ENCODE measurements around the gene ATP5PO.
"Not testable (repeated sequence)": the region's sequence is repeated elsewhere in the genome, so short reads cannot be mapped to it uniquely, and the experiment has no call there.

ATP5PO gene

DNA sequence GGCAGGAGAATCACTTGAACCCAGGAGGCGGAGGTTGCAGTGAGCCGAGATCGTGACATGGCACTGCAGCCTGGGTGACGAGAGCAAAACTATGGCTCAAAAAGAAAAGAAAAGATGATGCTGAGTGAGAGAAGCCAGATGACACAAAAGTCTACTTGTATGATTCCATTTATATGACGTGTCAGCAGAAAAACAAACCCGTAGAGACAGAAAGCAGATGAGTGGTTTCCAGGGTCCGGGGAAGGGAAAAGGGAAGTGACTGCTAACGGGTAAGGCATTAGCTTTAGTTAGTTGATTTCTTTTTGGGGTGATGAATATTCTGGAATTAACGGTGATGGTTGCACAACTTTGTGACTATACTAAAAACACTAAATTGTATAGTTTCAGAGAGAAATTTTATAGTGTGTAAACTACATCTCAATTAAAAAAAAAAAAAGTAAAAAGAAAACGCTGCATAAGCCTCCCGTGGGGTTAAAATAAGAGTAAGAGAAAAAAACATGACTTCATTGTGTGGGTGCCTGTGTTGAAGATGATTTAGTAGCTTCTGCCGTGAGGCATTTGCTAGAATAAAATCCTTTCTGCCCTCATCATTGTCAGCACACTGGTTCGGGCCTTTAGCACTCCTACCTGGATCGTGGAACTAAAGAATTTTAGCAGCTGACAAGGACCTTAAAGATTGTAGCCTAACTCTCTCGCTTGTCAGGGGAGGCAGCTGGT, 24.7 kb upstream of the ATP5PO start:
- DNase-seq (ENCODE audit: low spot score): no peak

DNA sequence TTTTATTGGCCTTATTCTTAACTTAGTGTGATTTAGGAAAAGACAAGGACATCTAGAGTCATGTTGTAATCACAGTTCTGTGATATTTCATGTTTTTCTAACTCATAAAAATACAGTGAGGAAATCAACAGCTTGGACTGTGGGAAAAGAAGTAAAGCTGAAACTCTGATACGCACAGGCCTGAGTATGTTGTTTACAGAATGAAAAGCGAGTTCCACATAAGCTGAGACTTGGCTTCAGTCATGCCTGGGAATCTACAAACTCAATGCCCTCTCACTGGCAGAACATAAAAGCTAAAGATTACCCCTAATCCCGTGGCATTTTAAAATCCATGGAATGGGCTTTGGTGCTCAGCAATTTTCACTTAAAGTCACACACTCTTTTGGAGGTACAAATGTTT, 23.6 kb upstream of the ATP5PO start:
- no peak for DNase-seq (ENCODE audit: low spot score)

GRCh38 chr21:33938381-33938780, 22.8 kb upstream of the ATP5PO start:
- no peak for DNase-seq (ENCODE audit: low spot score)

GRCh38 chr21:33937931-33938339, 22.3 kb upstream of the ATP5PO start:
- DNase-seq (ENCODE audit: low spot score): peak; percentile 53

- DNase-seq (ENCODE audit: low spot score): no peak
Observed at GRCh38 chr21:33937146-33937545, 21.5 kb upstream of the ATP5PO start.

DNA sequence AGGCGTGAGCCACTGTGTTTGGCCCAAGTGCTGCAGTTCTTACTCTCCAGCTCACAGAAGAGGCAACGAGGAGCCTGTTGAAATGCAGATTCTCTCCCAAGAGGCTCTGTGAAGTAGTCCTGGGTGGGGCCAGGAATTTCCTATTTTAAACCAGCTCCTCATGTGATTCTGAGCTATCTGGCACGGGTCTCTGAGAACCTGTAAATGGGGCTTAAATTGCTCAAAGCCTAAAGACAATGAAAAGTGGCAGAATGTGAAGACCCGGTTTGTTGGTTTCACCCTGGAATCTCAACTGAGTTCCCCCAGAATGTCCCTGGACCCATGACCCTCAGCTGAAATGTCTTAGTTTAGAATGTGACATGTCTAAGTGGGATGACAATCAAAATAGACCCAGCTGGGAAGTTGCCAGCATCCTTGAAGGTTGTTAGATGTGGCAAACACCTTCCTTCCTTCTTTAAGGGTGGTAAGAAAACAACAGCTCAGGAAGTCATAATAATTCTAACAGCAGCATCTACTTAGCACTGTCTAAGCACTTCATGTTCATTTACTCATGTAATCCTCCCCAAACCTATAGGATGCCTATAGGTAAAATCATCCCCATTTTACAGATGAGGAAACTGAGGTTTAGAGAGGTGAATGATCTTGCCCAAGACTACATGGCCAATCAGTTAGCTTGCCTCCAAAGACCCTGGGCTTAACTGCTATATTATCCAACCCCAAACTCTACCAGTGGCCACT, 20.9 kb upstream of the ATP5PO start:
- peak; percentile 84 for DNase-seq (ENCODE audit: low spot score)

DNA sequence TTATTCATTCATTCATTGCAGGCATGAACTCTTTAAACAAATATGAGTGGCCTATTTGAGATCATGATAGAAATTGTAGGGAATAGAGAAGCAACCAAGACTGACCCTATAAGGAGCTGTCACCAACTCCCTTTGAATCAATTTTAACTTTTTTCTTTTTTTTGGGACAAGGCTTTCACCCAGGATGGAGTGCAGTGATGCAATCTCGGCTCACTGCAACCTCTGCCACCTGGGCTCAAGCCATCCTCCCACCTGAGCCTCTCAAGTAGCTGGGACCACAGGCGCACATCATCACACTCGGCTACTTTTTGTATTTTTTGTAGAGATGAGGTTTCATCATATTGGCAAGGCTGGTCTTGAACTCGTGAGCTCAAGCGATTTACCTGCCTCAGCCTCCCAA, 17.1 kb upstream of the ATP5PO start:
- DNase-seq (ENCODE audit: low spot score): no peak

GRCh38 chr21:33931799-33932390, 16.3 kb upstream of the ATP5PO start:
- no peak for DNase-seq (ENCODE audit: low spot score)

GRCh38 chr21:33931052-33931798, 15.6 kb upstream of the ATP5PO start:
- peak; percentile 81 for DNase-seq (ENCODE audit: low spot score)

DNA sequence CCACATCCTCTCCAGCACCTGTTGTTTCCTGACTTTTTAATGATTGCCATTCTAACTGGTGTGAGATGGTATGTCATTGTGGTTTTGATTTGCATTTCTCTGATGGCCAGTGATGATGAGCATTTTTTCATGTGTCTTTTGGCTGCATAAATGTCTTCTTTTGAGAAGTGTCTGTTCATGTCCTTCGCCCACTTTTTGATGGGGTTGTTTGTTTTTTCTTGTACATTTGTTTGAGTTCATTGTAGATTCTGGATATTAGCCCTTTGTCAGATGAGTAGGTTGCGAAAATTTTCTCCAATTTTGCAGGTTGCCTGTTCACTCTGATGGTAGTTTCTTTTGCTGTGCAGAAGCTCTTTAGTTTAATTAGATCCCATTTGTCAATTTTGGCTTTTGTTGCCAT, 10.6 kb upstream of the ATP5PO start:
- not testable (repeated sequence) for DNase-seq (ENCODE audit: low spot score)

GRCh38 chr21:33924766-33925100, 9.1 kb upstream of the ATP5PO start:
- DNase-seq (ENCODE audit: low spot score): no peak

GRCh38 chr21:33924079-33924765, 8.6 kb upstream of the ATP5PO start:
- peak; percentile 88 for DNase-seq (ENCODE audit: low spot score)

DNA sequence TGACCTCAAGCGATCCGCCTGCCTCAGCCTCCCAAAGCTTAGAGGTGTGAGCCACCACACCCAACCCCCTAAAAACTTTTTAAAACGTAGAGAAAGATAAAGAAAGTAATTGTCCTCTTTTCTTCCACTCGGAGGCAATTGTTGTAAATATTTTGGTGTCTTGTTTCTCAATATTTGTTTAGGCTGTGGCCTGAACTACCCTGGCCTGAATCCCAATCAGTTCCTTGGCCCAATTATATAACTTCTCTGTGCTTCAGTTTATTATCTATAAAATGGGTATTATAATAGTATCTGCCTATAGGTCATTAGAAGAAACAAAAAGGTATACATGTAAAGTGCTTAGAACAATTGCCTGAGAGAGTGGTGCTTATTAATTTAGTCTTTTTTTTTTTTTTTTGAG, 1.8 kb upstream of the ATP5PO start:
- DNase-seq (ENCODE audit: low spot score): no peak

GRCh38 chr21:33916200-33916567, 580 bp upstream of the ATP5PO start:
- no peak for DNase-seq (ENCODE audit: low spot score)

GRCh38 chr21:33914188-33914587, 1.4 kb downstream of the ATP5PO start:
- DNase-seq (ENCODE audit: low spot score): no peak

GRCh38 chr21:33909756-33910155, 5.8 kb downstream of the ATP5PO start:
- no peak for DNase-seq (ENCODE audit: low spot score)

DNA sequence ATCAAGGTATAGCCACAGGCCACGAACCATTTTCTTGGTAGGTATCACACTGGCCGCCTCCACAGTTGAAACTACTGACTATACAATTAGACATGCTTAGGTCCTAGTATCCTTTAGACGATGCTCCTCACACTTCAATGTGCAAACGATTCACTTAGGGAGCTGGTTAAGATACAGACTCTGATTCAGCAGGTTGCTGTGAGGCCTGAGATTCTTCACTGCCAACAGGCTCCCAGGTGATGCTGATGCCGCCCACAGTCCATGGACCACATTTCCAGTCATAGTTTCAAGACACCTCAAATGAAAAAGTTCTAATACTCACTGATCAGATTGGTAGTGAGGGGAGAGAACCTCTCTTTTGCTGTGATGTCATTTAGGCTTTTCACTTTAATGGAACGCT, 6.8 kb downstream of the ATP5PO start:
- no peak for DNase-seq (ENCODE audit: low spot score)

DNA sequence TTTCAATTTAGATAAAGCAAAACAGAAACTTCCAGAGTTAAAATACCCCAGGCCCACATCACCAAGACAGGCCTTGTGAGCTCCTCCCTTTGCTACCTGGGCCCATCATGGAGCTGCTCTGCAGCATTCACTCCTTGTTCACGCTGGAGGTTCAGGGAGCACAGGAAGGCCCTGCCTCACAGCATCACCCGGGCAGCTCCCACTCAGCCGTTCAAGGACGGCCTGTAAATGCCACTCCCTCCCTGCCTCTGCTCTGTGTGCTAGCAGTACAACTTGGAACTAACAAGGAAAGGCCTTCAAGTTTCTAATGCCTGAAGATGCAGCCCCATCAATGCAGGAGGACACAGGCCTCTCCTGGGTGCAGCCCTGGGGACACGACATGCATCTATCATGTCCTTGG, 11.6 kb downstream of the ATP5PO start:
- no peak for DNase-seq (ENCODE audit: low spot score)

DNA sequence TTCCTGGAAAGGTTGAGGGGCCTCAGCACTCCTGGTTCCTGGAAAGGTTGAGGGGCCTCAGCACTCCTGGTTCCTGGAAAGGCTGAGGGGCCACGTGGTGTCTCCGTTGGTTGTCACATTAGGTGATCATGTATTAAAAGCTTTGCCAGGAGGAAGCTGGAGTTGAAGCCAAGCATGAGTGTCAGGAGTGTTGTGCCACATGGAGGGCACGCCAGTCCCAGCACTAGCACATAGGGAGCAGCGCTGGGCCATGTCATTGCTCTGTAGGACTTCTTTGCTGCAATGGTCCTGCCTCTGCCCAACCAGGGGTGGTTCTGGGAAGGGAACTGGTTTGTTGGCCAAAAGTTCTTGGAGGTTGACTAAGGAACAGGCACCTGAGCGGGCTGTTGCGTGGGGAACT, 13.3 kb downstream of the ATP5PO start:
- DNase-seq (ENCODE audit: low spot score): no peak

DNA sequence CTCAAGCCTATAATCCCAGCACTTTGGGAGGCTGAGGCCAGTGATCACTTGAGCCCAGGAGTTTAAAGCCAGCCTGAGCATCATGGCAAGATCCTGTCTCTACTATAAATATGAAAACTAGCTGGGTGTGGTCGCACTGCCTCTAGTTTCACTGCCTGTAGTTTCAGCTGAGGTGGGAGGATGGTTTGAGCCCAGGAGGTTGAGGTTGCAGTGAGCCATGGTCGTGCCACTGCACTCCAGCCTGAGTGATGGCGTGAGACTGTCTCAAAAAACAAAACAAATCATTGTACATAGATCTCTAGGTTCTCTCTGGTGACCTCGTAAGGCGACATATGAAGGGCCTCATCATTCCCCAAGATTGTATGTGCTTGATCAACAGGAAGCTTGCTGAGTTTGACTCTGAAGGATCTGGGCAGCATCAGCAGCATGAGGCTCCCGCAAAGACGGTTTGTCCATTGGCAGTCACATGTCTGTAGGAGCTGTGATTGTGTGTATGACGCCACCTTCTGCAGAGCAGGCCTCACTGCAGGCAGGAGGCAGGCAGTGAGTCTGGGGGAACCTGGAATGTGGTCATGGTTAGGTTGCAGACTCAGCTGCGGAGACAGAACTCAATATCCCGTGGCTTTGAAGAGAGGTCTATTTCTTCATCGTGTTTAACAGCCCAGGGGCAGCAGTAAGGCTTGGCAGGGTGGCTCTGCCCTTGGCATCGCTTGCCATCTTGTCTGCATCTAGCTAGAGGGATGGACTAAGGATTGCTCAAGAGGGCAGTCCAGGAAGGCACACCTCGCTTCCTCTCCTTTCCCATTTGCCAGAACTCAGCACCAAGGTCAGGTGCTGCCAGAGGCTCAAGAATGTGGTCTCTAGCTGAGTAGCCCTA, 14.0 kb downstream of the ATP5PO start:
- no peak for DNase-seq (ENCODE audit: low spot score)

GRCh38 chr21:33899199-33899598, 16.4 kb downstream of the ATP5PO start:
- DNase-seq (ENCODE audit: low spot score): no peak
